Prostate gland (tissue), 1 donor: Measurements from ENCODE around the gene RFX2.

Experiments used
- POLR2A ChIP-seq: fragments of 450-650 bp; IDR thresholded peaks from one replicate; pipeline ENCODE4 v1.6.1; 2016; ENCODE audit warnings: antibody characterized with exemption, mild to moderate bottlenecking
- POLR2AphosphoS5 ChIP-seq: sonication (generic); formaldehyde crosslinking; IDR thresholded peaks from one replicate; pipeline ENCODE4 v1.6.1; 2017; ENCODE audit warnings: antibody characterized with exemption

DNA sequence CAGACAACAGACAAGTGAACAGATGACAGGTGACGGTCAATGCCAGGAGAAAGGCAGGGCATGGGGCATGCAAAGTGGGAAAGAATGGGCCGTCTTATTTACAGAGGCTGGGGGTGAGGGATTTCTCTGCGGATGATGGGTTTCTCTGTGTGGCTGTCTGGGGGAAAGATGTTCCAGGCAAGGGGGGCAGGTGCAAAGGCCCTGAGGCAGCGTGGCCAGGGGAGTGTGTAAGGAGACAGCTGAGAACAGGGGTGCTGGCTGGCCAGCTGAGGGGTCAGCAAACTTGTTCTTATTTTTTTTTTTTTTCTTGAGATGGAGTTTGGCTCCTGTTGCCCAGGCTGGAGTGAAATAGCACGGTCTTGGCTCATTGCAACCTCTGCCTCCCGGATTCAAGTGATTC is 110.6 kb downstream of the RFX2 start:
- TF ChIP-seq POLR2A: no peak
- TF ChIP-seq POLR2AphosphoS5: no peak
